Activated T-helper 2 cell treated with anti-CD3 and anti-CD28 coated beads, Interferon-gamma antibody, Interleukin-2, Interleukin-4, amounts not matched to agents 10 μg/mL and 5 μg/mL and 100 μg/mL, durations not matched to agents 14 hours and 24 hours and 36 hours (primary cell): ENCODE data around the gene ZNF330. TPM values are rescaled to one million over a fixed set of nuclear protein-coding genes. Genes with fewer than 3 reads are reported as not detected.

Experiments
- total RNA-seq: library from RNA; stranded (reverse); gene quantifications from 2 replicates; pipeline ENCODE4 v1.2.3, GENCODE V29; 2022

Gene ZNF330
- total RNA-seq, 1 donor from 2014 or later: 57.9 TPM

Other genes starting within 250 kb of the ZNF330 start
- 0.05 TPM in 1 of 2 replicates, not detected in the other for gene RNF150, start 87.4 kb upstream of the ZNF330 start, total RNA-seq